Body of pancreas (tissue), 4 donors: ENCODE measurements around the gene C19orf25.

Experiments
- POLR2A ChIP-seq, 3 donors: fragments of 450-650 bp; IDR thresholded peaks; one replicate each; pipeline ENCODE4 v1.6.1; 2016; ENCODE audit warnings: antibody characterized with exemption in 3 of 3, mild to moderate bottlenecking in 2 of 3
- TF ChIP-seq, protein P1 (sequence below), 7 experiments: fragments of 450-650 bp in 4 of 7; fragments of 200-600 bp in 3 of 7; sonication (generic) in 3 of 7; IDR thresholded peaks; one replicate each; pipeline ENCODE4 v1.5.1; 2016 to 2019; ENCODE audit warnings: antibody characterized with exemption in 7 of 7

DNA sequence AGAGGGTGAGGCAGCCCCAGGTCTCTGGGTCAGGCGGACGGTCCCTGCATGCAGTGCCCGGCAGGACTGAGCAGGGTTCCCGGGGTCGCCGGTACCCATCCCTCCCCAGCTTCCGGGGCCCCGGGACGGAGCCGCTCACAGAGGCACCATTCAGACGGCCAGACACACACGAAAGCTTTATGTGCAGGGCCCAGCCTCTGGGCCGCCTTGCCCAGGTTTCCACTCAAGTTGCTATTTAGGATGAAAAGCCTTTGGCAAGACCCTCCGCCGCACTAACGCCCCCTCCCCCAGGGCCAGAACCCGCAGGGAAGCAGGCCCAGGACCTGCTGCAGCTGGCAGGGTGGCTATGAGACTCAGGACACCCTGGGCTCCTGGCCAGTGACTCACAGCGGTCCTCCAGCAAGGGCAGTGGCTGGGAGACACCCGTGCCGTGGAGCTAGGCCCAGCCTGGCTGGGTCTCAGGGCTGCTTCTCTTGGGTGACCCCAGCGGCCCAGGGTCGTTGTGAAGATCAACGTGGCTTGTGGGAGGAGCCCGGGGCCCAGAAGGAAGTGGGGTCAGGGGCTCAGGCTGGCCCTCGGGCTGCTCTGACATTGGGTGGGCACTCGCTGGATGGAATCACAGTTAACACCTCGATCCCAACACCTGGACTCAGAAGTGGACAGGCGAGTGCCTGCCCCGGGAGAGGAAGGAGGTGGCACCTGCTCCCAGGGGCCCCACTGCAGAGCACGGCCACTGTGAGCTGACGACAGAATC is 4.8 kb downstream of the C19orf25 start:
- TF ChIP-seq POLR2A (IDR thresholded peaks at IDR 0.05): no peak
- TF ChIP-seq, protein P1, sequence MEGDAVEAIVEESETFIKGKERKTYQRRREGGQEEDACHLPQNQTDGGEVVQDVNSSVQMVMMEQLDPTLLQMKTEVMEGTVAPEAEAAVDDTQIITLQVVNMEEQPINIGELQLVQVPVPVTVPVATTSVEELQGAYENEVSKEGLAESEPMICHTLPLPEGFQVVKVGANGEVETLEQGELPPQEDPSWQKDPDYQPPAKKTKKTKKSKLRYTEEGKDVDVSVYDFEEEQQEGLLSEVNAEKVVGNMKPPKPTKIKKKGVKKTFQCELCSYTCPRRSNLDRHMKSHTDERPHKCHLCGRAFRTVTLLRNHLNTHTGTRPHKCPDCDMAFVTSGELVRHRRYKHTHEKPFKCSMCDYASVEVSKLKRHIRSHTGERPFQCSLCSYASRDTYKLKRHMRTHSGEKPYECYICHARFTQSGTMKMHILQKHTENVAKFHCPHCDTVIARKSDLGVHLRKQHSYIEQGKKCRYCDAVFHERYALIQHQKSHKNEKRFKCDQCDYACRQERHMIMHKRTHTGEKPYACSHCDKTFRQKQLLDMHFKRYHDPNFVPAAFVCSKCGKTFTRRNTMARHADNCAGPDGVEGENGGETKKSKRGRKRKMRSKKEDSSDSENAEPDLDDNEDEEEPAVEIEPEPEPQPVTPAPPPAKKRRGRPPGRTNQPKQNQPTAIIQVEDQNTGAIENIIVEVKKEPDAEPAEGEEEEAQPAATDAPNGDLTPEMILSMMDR (IDR thresholded peaks at IDR 0.05): no peak
